GM13976 (cell line): ENCODE results near the gene ATP5F1D.
"Not testable (repeated sequence)": the region's sequence is repeated elsewhere in the genome, so short reads cannot be mapped to it uniquely, and the experiment has no call there.

Experiments used
- DNase-seq: peaks from one replicate; pipeline ENCODE4 v3.0.0; 2012; ENCODE audit warnings: low spot score
- in situ Hi-C: fragments of 300-500 bp; cut with MboI; formaldehyde crosslinking; loops from one replicate; pipeline ENCODE4 v1.12.0; 2022; ENCODE audit warnings: low sequenced_read_pairs, mixed read lengths, inconsistent platforms; ENCODE audit not compliant: unreplicated experiment
- TF ChIP-seq, protein P1 (sequence below): IDR thresholded peaks from 2 replicates; pipeline ENCODE4 v1.5.1; 2012; ENCODE audit warnings: borderline replicate concordance, mild to moderate bottlenecking; ENCODE audit not compliant: insufficient read depth; ENCODE audit errors: extremely low read depth, missing control alignments, control extremely low read depth

Gene ATP5F1D

DNA sequence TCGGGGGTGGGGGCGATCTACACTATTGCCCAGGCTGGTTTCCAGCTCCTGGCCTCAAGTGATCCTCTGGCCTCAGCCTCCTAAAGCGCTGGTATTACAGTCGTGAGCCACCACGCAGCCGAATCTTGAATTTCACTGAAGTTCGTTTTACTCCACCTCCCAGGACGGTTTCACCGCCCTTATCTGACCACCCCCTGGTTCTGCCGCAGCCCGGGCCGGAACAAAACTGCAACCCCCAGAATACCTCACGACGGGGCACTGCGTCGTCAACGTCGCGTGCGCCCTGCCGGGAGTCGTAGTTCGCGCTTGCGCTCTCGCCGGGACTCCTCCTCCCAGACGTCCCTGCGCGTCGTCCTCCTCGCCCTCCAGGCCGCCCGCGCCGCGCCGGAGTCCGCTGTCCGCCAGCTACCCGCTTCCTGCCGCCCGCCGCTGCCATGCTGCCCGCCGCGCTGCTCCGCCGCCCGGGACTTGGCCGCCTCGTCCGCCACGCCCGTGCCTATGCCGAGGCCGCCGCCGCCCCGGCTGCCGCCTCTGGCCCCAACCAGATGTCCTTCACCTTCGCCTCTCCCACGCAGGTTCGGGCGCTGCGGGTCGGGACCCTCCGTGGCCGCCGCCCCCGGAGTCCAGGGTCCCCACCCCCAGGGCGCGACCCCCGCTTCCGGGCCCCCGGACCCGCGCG, at the start of gene ATP5F1D:
TSS of gene ATP5F1D (plus strand) at position 335 of the 679 bp plus-strand sequence. CDS start at position 435, 100 bp downstream.
- TF ChIP-seq, protein P1, sequence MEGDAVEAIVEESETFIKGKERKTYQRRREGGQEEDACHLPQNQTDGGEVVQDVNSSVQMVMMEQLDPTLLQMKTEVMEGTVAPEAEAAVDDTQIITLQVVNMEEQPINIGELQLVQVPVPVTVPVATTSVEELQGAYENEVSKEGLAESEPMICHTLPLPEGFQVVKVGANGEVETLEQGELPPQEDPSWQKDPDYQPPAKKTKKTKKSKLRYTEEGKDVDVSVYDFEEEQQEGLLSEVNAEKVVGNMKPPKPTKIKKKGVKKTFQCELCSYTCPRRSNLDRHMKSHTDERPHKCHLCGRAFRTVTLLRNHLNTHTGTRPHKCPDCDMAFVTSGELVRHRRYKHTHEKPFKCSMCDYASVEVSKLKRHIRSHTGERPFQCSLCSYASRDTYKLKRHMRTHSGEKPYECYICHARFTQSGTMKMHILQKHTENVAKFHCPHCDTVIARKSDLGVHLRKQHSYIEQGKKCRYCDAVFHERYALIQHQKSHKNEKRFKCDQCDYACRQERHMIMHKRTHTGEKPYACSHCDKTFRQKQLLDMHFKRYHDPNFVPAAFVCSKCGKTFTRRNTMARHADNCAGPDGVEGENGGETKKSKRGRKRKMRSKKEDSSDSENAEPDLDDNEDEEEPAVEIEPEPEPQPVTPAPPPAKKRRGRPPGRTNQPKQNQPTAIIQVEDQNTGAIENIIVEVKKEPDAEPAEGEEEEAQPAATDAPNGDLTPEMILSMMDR = no peak
- DNase-seq = peak; percentile 96
- in situ Hi-C loops = no loop called here

DNA sequence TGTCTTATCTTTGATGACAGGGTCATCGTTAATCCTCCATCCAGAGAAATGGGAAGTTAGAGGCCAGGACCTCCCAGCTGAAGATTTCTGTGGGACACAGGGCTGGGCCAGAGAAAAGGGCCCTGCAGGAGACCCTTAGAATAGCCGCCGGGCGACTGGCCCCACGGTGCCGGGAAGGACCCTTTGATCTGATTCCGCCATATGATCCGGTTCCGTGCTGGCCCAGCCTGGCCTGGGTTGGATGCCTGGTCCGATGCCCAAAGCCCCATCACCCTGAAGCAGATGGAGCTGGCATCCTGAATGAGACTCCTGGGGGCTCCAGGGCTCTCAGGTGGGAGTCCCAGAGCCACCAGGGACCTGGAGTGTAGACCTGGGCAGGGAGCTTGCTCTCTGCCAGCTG, 42.0 kb upstream of the ATP5F1D start:
- TF ChIP-seq, protein P1 = no peak
- DNase-seq = no peak
- in situ Hi-C loops = no loop called here

DNA sequence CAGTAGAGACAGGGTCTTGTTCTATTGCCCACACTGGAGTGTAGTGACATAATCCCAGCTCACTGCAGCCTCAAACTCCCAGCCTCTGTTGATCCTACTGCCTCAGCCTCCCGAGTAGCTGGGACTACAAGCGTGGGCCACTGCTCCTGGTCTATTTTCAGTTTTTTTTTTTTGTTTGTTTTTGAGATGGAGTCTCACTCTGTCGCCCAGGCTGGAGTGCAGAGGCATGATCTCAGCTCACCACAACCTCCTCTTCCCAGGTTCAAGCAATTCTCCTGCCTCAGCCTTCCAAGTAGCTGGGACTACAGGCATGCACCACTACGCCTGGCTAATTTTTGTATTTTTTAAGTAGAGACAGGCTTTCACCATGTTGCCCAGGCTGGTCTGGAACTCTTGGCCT, 40.9 kb upstream of the ATP5F1D start:
- in situ Hi-C loops, DNase-seq: not testable (repeated sequence)

DNA sequence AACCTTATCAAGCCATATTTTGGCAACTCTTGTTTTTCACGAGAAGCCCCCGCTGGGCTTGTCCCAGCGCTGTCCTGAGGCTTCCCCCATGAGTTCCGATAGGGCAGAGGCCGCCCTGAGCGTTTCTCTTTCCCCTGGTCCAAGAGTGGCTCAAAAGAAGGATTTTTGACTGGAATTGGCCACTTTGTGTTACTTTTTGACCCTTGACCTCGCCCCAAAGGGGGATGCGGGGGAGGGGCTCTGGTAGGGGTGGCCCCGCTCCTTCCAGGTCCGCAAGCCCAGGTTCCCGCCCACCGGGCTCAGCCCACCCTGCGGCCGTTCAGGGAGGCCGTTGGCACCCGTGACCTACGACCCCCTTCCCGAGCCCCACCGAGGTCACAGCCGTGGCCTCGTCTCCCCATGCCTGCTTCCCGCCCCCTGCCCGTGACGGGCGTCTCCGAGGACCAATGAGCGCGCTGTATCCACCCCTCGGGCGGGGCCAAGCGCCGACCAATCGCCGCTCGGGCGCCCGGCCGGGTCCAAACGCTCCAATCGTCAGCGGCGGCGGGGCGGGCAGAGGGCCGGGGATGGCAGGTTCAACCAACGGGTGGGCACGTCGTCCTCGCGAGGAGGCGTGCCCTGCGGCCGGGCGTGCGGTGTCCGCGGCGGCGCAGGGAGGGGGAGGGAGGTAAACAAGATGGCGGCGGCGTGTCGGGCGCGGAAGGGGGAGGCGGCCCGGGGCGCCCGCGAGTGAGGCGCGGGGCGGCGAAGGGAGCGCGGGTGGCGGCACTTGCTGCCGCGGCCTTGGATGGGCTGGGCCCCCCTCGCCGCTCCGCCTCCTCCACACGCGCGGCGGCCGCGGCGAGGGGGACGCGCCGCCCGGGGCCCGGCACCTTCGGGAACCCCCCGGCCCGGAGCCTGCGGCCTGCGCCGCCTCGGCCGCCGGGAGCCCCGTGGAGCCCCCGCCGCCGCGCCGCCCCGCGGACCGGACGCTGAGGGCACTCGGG, 36.1 kb upstream of the ATP5F1D start, which contains the start of gene STK11:
TSS of gene STK11 (plus strand) at position 665 of the 986 bp plus-strand sequence. CDS start 1,136 bp downstream, outside the sequence.
- in situ Hi-C loops = no loop called here
- peak; percentile 100 for DNase-seq
- TF ChIP-seq, protein P1 = no peak

DNA sequence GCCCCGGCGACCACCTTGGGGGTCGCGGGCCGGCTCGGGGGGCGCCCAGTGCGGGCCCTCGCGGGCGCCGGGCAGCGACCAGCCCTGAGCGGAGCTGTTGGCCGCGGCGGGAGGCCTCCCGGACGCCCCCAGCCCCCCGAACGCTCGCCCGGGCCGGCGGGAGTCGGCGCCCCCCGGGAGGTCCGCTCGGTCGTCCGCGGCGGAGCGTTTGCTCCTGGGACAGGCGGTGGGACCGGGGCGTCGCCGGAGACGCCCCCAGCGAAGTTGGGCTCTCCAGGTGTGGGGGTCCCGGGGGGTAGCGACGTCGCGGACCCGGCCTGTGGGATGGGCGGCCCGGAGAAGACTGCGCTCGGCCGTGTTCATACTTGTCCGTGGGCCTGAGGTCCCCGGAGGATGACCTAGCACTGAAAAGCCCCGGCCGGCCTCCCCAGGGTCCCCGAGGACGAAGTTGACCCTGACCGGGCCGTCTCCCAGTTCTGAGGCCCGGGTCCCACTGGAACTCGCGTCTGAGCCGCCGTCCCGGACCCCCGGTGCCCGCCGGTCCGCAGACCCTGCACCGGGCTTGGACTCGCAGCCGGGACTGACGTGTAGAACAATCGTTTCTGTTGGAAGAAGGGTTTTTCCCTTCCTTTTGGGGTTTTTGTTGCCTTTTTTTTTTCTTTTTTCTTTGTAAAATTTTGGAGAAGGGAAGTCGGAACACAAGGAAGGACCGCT, 35.2 kb upstream of the ATP5F1D start:
- DNase-seq = no peak
- in situ Hi-C loops = no loop called here
- TF ChIP-seq, protein P1 = no peak

DNA sequence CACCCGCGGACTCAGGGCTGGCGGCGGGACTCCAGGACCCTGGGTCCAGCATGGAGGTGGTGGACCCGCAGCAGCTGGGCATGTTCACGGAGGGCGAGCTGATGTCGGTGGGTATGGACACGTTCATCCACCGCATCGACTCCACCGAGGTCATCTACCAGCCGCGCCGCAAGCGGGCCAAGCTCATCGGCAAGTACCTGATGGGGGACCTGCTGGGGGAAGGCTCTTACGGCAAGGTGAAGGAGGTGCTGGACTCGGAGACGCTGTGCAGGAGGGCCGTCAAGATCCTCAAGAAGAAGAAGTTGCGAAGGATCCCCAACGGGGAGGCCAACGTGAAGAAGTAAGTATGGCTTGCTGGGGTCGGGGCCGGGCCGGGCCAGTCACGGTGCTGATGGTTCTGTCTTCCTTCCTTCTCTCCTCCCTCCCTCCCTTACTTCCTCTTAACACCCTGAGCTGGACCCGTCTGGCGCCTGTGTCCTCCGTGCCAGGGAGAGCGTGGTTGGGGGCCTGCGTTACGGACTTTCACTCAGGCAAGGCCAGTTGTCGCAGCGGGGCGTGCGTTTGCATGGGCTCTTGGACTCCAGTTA, 34.6 kb upstream of the ATP5F1D start:
- TF ChIP-seq, protein P1 = no peak
- in situ Hi-C loops = no loop called here
- no peak for DNase-seq

DNA sequence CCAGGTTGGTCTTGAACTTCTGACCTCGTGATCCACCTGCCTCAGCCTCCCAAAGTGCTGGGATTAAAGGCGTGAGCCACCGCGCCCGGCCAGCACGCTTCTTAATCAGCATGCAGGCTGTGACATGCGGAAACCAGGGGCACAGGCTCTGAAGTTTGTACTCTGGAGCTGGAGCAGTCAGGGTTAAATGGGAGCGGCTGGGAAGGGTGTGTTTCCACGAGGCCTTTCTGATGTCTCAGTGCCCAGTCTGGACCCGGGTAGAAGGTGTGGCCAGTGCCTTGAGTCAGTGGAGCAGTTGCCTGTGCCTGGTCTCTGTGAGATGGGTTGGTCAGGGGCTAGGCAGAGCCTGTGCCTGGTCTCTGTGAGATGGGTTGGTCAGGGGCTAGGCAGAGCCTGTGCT, 32.7 kb upstream of the ATP5F1D start:
- DNase-seq, in situ Hi-C loops: not testable (repeated sequence)
